Measurements from ENCODE around the gene AFAP1. TPM values are rescaled to one million over a fixed set of nuclear protein-coding genes. Genes with fewer than 3 reads are reported as not detected.
A peak's percentile ranks its signal among the peaks of the same experiment; 100 is the strongest.

The AFAP1 gene
- total and polyA plus RNA-seq, 2 of the 4 experiments (the other 2 are of a cell fraction), result 48.2 to 80.9 TPM

DNA sequence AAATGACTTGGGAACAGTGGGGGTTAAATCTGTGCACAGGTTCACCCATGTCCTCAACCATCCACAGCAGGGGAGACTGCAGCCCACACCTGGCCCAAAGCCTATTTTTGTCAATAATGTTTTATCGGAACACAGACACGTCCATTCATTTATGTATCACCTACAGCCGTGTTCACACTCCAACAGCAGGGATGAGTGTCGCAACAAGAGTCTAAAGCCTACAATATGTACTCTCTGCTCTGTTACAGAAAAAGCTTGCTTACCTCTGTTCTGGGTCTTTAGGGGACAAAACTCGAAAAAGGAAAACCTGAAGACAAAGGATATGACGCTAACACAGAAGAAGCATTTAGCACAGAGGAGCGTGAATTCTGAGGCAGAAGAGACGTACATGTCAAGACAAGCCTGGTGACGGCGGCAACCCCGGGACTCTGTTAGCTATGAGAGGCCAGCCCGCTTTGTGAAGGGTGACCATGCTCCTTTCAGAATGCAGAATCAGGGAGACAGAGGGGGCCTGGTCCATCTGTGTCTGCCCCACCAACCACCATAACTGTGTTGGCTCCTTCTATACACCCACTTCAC, 45.5 kb downstream of the AFAP1 start:
- H3K23ac ChIP-seq (ENCODE audit: low read depth, low read length), result no peak overlapping the region; the same call in 1 of the 2 replicates
- H4K5ac ChIP-seq (ENCODE audit: low read depth, low read length), result peak overlapping the region; percentile 28
- H3K79me1 ChIP-seq (ENCODE audit: low read depth in 1 of 2, low read length in 2 of 2), result peaks cover 7 to 71% of the 10 kb centered on the region in 2 experiments; a peak in 3 of 4 replicates
- peak overlapping the region; percentile 63 for H2BK20ac ChIP-seq (ENCODE audit: low read depth, low read length)
- DNase-seq (no peak), ATAC-seq (ENCODE audit: low read depth) (no peak)
- peaks cover 10% of the 10 kb centered on the region for H3K36me3 ChIP-seq (ENCODE audit: control insufficient read depth, insufficient read depth, low read length)
- peak overlapping the region; percentile 20 for H3K18ac ChIP-seq (ENCODE audit: low read depth, low read length)
- dilution Hi-C loops (cut with HindIII; ENCODE audit: low sequenced_read_pairs, unreplicated experiment), result no loop called here
- peaks cover 50% of the 10 kb centered on the region for H4K20me1 ChIP-seq (ENCODE audit: insufficient read depth, low read length)
- TF ChIP-seq, protein P1, sequence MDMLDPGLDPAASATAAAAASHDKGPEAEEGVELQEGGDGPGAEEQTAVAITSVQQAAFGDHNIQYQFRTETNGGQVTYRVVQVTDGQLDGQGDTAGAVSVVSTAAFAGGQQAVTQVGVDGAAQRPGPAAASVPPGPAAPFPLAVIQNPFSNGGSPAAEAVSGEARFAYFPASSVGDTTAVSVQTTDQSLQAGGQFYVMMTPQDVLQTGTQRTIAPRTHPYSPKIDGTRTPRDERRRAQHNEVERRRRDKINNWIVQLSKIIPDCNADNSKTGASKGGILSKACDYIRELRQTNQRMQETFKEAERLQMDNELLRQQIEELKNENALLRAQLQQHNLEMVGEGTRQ (IDR thresholded peaks at IDR 0.05; ENCODE audit: low read depth, low read length), result no peak
- no peak for TF ChIP-seq MAFK (IDR thresholded peaks at IDR 0.05; ENCODE audit: low read depth, low read length)
- peak; percentile 76 for TF ChIP-seq CEBPB (IDR thresholded peaks at IDR 0.05; ENCODE audit: low read depth, low read length)
- TF ChIP-seq FOS (IDR thresholded peaks at IDR 0.05; ENCODE audit: low read depth, low read length), result no peak
- TF ChIP-seq RFX5 (IDR thresholded peaks at IDR 0.05; ENCODE audit: low read depth, low read length), result no peak
- peak overlapping the region; percentile 83; the same call in 1 of the 2 replicates for H3K14ac ChIP-seq (replicated peaks; ENCODE audit: low read depth, low read length)
- H3K27me3 ChIP-seq (ENCODE audit: control insufficient read depth, insufficient read depth, low read length), result no peaks in the 10 kb centered on the region
- peaks cover 21% of the 10 kb centered on the region for H3K4me1 ChIP-seq (ENCODE audit: control insufficient read depth, insufficient read depth, low read length)
- peak overlapping the region; percentile 81 for H2BK120ac ChIP-seq (ENCODE audit: low read depth, low read length)
- 89% methylated on average over 7 of the region's 12 CpGs; no CpG with 5 or more reads in 1 of the 2 experiments for WGBS, 2 experiments (ENCODE audit: extremely low coverage in 2 of 2, insufficient read length in 1 of 2)
- H3K9ac ChIP-seq (ENCODE audit: low read depth, low read length), result no peak overlapping the region
- intact Hi-C loops (cut with micrococcal nuclease), result no loop called here
- peak overlapping the region; percentile 80; the same call in 1 of the 2 replicates for H4K91ac ChIP-seq (ENCODE audit: insufficient read depth, low read depth, low read length)
- H2AK9ac ChIP-seq (replicated peaks; ENCODE audit: low read depth, low read length, poor library complexity), result peak overlapping the region; percentile 31
- ChIA-PET POLR2A (ENCODE audit: unreplicated experiment) (no interaction called here), CTCF (no interaction called here)
- H2AFZ ChIP-seq (replicated peaks; ENCODE audit: low read length, poor library complexity), result no peak overlapping the region
- no peak overlapping the region for H3K4me3 ChIP-seq (ENCODE audit: insufficient read depth, low read depth, low read length)
- H2BK15ac ChIP-seq (ENCODE audit: low read depth, low read length), result peak overlapping the region; percentile 74; the same call in 1 of the 3 replicates
- peak overlapping the region; percentile 81 for H2BK5ac ChIP-seq (ENCODE audit: low read depth, low read length, poor library complexity, severe bottlenecking)
- no TSS peak for BruUV-seq (replicated peaks)
- no peak overlapping the region for H3K4me2 ChIP-seq (ENCODE audit: low read depth, low read length)
- H3K9me1 ChIP-seq (ENCODE audit: insufficient read depth, low read length), result peaks cover 18% of the 10 kb centered on the region
- H3K4ac ChIP-seq (ENCODE audit: low read depth, low read length), result peak overlapping the region; percentile 85
- H4K8ac ChIP-seq (ENCODE audit: low read depth in 2 of 2, low read length in 2 of 2), result peak overlapping the region; percentile 33 to 57; a peak in 3 of 4 replicates
- in situ Hi-C loops (cut with MboI; ENCODE audit: low sequenced_read_pairs), result no loop called here
- no peaks in the 10 kb centered on the region for H3K9me3 ChIP-seq (ENCODE audit: control insufficient read depth, insufficient read depth, low read length)
- no peak overlapping the region for H3K56ac ChIP-seq (ENCODE audit: extremely low read depth, insufficient read depth, low read length)
- peak overlapping the region; percentile 47 for H3K27ac ChIP-seq (ENCODE audit: insufficient read depth, low read length)
- H2AK5ac ChIP-seq (ENCODE audit: low read depth, low read length), result peak overlapping the region; percentile 92

Measured in IMR-90 (cell line).